Measurements from ENCODE around the gene SLC14A1.

The SLC14A1 gene

DNA sequence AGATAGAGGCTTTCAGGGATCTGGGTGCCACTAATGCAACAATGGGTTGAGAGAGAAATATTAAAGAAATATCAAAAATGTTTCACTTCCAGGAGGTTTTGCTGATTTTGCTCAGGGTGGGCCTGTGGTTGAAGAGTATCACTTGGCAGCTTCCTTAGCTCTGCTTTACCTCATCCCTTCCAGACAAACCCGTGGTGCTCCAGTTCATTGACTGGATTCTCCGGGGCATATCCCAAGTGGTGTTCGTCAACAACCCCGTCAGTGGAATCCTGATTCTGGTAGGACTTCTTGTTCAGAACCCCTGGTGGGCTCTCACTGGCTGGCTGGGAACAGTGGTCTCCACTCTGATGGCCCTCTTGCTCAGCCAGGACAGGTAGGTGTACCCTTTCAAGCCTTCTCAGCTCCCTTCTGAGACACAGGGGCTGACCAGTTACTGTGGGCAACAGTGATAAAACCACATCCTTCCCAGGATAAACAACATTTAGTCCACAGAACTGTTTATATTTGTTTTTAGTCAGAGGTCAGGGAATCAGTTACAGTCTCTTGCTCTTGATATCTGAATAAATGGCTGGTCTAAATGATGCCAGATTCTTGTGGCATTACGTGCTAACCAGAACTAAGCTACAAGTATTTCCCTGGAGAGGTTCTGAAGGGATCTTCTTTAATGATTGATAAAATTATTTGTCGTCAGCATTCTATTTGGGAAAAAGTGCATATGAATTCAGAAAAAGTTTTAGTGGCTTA, 7.0 kb downstream of the SLC14A1 start:
- no peak for DNase-seq
- Histone ChIP-seq H3K36me3 (no peaks in the 10 kb centered on the region), H3K27ac (no peak overlapping the region), H3K4me3 (no peak overlapping the region), H3K9me3 (no peaks in the 10 kb centered on the region), H3K27me3 (no peaks in the 10 kb centered on the region), H3K4me1 (peaks cover 0 to 26% (median 0%) of the 10 kb centered on the region in 4 donors)
- intact Hi-C loops (cut with DNase I; ENCODE audit: low total_unique reads) = no loop called here
- TF ChIP-seq, protein P1, sequence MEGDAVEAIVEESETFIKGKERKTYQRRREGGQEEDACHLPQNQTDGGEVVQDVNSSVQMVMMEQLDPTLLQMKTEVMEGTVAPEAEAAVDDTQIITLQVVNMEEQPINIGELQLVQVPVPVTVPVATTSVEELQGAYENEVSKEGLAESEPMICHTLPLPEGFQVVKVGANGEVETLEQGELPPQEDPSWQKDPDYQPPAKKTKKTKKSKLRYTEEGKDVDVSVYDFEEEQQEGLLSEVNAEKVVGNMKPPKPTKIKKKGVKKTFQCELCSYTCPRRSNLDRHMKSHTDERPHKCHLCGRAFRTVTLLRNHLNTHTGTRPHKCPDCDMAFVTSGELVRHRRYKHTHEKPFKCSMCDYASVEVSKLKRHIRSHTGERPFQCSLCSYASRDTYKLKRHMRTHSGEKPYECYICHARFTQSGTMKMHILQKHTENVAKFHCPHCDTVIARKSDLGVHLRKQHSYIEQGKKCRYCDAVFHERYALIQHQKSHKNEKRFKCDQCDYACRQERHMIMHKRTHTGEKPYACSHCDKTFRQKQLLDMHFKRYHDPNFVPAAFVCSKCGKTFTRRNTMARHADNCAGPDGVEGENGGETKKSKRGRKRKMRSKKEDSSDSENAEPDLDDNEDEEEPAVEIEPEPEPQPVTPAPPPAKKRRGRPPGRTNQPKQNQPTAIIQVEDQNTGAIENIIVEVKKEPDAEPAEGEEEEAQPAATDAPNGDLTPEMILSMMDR (IDR thresholded peaks at IDR 0.05) = no peak

DNA sequence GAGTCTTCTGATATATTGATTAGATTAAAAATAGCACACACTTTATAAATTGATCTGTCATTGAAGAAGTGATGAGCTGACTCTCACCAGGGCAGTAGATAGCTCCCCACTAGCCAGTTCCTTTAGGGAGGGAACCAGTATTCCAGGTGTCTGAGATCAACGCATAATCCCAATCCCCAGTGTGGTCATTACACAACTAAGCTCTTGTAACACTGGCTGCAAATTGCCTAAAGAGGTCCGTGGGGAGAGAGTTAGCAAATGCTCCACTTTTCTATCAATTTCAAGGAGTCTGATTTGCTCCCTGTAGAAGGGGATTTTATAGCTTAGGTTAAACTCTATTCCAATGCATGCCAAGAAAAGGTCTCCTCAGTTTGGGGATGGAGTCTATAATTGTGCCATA, 7.7 kb downstream of the SLC14A1 start:
- Histone ChIP-seq H3K36me3 (no peaks in the 10 kb centered on the region), H3K4me1 (peaks cover 0 to 29% (median 0%) of the 10 kb centered on the region in 4 donors), H3K27ac (no peak overlapping the region), H3K9me3 (no peaks in the 10 kb centered on the region), H3K4me3 (no peak overlapping the region), H3K27me3 (no peaks in the 10 kb centered on the region)
- intact Hi-C loops (cut with DNase I; ENCODE audit: low total_unique reads) = no loop called here
- DNase-seq = no peak
- TF ChIP-seq, protein P1 (IDR thresholded peaks at IDR 0.05) = no peak

DNA sequence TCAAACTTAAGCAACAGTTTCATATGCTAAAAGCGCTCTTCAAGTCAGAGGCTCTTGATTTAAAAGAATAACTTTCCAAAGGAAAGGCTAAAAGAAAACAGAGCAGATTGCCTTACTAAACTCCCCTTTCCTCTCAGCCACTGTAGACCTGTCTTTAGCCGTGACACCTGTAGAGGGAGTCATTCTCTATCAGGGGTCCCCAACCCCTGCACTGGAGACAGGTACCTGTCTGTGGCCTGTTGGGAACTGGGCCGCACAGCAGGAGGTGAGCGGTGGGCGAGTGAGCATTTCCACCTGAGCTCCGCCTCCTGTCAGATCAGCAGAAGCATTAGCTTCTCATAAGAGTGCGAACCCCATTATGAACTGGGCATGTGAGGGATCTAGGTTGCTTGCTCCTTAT, 9.6 kb downstream of the SLC14A1 start:
- Histone ChIP-seq H3K36me3 (no peaks in the 10 kb centered on the region), H3K27me3 (no peaks in the 10 kb centered on the region), H3K27ac (no peak overlapping the region), H3K4me1 (peaks cover 0 to 12% (median 0%) of the 10 kb centered on the region in 4 donors), H3K9me3 (no peaks in the 10 kb centered on the region), H3K4me3 (no peak overlapping the region)
- TF ChIP-seq, protein P1 (IDR thresholded peaks at IDR 0.05) = no peak
- intact Hi-C loops (cut with DNase I; ENCODE audit: low total_unique reads) = no loop called here
- no peak for DNase-seq

DNA sequence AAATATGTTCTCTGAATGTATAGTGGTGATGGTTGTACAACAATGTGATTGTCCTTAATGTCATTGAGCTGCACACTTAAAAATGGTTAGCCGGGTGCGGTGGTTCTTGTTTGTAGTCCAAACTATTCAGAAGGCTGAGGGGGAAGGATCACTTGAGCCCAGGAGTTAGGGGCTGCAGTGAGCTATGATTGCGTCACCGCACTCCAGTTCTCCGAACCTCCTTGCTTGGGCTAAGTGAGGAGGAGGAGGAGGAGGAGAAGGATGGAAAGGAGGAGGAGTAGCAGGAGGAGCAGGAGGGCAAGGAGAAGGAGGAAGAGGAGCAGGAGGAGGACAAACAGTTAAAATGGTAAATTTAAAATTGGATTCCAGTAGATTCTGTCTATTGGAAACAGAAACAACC, 10.5 kb downstream of the SLC14A1 start:
- Histone ChIP-seq H3K36me3 (no peaks in the 10 kb centered on the region), H3K27ac (no peak overlapping the region), H3K27me3 (no peaks in the 10 kb centered on the region), H3K4me3 (no peak overlapping the region), H3K9me3 (no peaks in the 10 kb centered on the region), H3K4me1 (peaks cover 0 to 10% (median 0%) of the 10 kb centered on the region in 4 donors)
- no peak for DNase-seq
- intact Hi-C loops (cut with DNase I; ENCODE audit: low total_unique reads) = no loop called here
- TF ChIP-seq, protein P1 (IDR thresholded peaks at IDR 0.05) = no peak

DNA sequence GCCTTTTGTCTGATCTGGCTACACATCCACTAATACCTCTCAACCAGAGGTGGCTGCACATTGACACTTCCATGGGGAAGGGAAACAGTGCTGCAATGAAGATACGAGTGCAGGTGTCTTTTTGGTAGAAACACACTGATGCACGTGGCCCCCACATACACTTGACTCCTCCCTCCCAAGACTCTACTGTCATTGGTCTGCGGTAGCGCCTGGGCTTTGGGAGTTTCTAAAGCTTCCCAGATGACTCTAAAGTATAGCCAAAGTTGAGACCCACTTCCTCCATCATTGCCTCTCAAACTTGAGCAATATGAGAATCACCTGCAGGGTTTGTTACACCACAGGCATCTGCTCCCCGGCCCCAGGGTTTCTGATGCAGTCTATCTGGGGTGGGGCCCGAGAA, 11.0 kb downstream of the SLC14A1 start:
- H3K4me3 ChIP-seq = no peak overlapping the region
- TF ChIP-seq, protein P1 (IDR thresholded peaks at IDR 0.05) = no peak
- intact Hi-C loops (cut with DNase I; ENCODE audit: low total_unique reads) = no loop called here
- H3K4me1 ChIP-seq = peaks cover 0 to 10% (median 0%) of the 10 kb centered on the region in 4 donors
- H3K9me3 ChIP-seq = no peaks in the 10 kb centered on the region
- no peaks in the 10 kb centered on the region for H3K36me3 ChIP-seq
- H3K27me3 ChIP-seq = no peaks in the 10 kb centered on the region
- H3K27ac ChIP-seq = no peak overlapping the region
- no peak for DNase-seq
